Iris pigment epithelial cell (primary cell): ENCODE data around the gene AKT1S1.

Source experiments
- DNase-seq: peaks from one replicate; pipeline ENCODE4 v3.0.0-alpha.2; 2011; ENCODE audit warnings: low read depth

AKT1S1 gene

GRCh38 chr19:49866933-49867782, 10.0 kb downstream of the AKT1S1 start, which contains the start of gene PNKP:
Gene PNKP, minus strand, starts transcription at chr19:49867576. Its CDS starts 372 bp downstream, at chr19:49867204.
- DNase-seq = peak; percentile 91

GRCh38 chr19:49864890-49865289, 12.3 kb downstream of the AKT1S1 start:
- no peak for DNase-seq

GRCh38 chr19:49863935-49864320, 13.2 kb downstream of the AKT1S1 start:
- no peak for DNase-seq

GRCh38 chr19:49863254-49863934, 13.8 kb downstream of the AKT1S1 start:
- no peak for DNase-seq

GRCh38 chr19:49862391-49863253, 14.5 kb downstream of the AKT1S1 start:
- DNase-seq = no peak

GRCh38 chr19:49861541-49862378, 15.4 kb downstream of the AKT1S1 start:
- DNase-seq = no peak

- DNase-seq = peak; percentile 42
These were observed 16.0 kb downstream of the AKT1S1 start for GRCh38 chr19:49861107-49861506.

- DNase-seq = no peak
These were observed 16.6 kb downstream of the AKT1S1 start for GRCh38 chr19:49860336-49861102.

GRCh38 chr19:49859682-49860335, 17.3 kb downstream of the AKT1S1 start:
- no peak for DNase-seq

GRCh38 chr19:49858088-49858985, 18.8 kb downstream of the AKT1S1 start:
- no peak for DNase-seq

- no peak for DNase-seq
These were observed 19.4 kb downstream of the AKT1S1 start for GRCh38 chr19:49857838-49858087.

- no peak for DNase-seq
These were observed 19.9 kb downstream of the AKT1S1 start for GRCh38 chr19:49857061-49857837.

- no peak for DNase-seq
These were observed 20.6 kb downstream of the AKT1S1 start for GRCh38 chr19:49856574-49857021.

GRCh38 chr19:49855676-49856573, 21.2 kb downstream of the AKT1S1 start:
- DNase-seq = no peak

GRCh38 chr19:49855277-49855675, 21.9 kb downstream of the AKT1S1 start:
- no peak for DNase-seq

GRCh38 chr19:49854378-49855263, 22.5 kb downstream of the AKT1S1 start:
- DNase-seq = no peak
